ENCODE results near the gene MTUS2.

MTUS2 gene

DNA sequence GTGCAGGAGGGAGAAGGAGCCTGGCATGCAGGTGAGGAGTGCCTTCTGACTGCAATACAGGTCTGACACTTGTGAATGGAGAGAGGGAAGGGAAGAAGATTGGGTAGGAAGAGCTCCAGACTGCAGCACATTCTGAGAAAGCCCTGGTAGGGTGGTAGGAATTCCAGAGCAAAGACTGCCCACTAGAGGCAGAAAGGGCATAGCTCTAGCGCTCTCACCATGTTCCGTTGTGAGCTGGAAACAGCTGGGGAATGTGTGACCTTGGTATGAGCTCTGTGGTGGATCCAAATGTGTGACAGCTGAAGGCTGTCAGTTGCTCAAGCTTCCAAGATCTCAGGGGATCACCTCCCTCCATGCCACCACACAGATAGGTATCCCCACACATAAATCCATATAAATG lies 2.9 kb upstream of the MTUS2 start:
- H3K27ac ChIP-seq: no peak overlapping the region
- no peak for TF ChIP-seq ZFX (IDR thresholded peaks at IDR 0.05; ENCODE audit: borderline replicate concordance)
- TF ChIP-seq, protein P1, sequence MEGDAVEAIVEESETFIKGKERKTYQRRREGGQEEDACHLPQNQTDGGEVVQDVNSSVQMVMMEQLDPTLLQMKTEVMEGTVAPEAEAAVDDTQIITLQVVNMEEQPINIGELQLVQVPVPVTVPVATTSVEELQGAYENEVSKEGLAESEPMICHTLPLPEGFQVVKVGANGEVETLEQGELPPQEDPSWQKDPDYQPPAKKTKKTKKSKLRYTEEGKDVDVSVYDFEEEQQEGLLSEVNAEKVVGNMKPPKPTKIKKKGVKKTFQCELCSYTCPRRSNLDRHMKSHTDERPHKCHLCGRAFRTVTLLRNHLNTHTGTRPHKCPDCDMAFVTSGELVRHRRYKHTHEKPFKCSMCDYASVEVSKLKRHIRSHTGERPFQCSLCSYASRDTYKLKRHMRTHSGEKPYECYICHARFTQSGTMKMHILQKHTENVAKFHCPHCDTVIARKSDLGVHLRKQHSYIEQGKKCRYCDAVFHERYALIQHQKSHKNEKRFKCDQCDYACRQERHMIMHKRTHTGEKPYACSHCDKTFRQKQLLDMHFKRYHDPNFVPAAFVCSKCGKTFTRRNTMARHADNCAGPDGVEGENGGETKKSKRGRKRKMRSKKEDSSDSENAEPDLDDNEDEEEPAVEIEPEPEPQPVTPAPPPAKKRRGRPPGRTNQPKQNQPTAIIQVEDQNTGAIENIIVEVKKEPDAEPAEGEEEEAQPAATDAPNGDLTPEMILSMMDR (IDR thresholded peaks at IDR 0.05): peak; percentile 54

DNA sequence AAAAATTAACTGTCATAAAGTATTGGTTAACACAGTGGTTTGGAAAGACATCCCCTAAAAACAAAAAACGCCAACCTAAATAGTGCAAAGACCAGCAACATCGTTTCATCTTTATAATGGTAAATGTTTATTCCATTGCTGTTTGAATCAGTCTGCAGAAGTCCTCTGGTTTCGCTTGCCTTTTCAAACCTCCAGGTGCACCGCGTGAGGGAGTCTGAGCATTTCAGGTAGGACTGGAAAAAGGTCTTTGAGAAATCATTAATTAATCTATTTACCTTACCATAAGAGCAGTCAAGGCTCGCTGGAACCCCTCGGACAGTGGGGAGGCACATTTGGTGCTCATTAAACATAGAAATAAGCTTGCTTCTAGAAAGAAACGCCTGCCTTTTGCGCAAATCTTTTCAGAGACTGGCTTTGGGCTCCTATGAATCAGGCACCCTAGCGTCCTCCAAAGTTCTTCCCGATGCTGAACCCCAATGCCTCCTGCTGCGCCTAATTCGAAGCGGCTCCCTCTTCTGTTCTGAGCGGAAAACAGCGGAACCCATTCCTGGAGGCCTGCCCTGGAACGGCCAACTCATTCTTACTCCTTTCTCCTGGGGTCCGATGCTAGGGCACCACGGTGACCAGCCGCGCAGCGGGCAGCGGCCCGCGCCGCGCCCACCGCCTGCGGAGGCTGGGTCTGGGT lies 951 bp upstream of the MTUS2 start:
- no peak for TF ChIP-seq ZFX (IDR thresholded peaks at IDR 0.05; ENCODE audit: borderline replicate concordance)
- TF ChIP-seq, protein P1 (IDR thresholded peaks at IDR 0.05): no peak
- no peak overlapping the region for H3K27ac ChIP-seq

DNA sequence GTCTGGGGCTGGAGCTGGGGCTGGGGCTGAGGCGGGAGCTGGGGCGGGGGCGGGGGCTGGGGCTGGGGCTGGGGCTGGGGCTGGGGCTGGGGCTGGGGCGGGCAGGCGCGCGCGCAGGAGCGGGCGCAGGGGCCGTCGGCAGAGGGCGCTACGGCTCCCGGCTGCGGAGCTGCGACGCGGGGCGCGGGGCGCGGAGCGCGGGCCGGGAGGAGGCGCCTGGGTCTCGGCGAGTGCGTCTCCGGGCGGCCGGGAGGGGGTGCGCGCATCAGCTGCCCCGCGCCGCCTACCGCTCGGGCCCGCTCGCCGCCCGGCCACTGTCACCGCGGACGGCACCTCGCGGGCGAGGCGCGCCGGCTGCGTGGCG lies 422 bp upstream of the MTUS2 start:
- H3K27ac ChIP-seq: no peak overlapping the region
- TF ChIP-seq, protein P1 (IDR thresholded peaks at IDR 0.05): peak; percentile 75
- TF ChIP-seq ZFX (IDR thresholded peaks at IDR 0.05; ENCODE audit: borderline replicate concordance): no peak

DNA sequence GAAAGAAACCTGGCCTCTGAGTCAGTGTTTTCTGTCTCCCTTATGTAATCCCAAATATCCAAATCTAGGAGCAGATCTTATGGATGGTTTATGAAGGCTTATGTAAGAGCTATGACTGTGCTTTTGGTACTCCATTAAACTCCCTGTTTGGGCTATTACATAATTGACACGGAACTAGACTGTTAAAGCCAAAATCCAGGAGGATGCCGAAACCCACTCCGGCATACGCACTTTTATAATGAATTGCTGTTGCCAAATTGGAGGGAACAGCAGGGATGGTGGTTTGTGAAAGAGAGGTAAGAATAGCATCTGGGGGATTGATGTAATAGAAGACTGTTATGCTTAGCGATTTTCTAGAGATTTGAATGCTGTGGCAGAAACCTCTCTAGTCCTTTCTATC lies 2.0 kb downstream of the MTUS2 start:
- no peak for TF ChIP-seq ZFX (IDR thresholded peaks at IDR 0.05; ENCODE audit: borderline replicate concordance)
- TF ChIP-seq, protein P1 (IDR thresholded peaks at IDR 0.05): no peak
- no peak overlapping the region for H3K27ac ChIP-seq

DNA sequence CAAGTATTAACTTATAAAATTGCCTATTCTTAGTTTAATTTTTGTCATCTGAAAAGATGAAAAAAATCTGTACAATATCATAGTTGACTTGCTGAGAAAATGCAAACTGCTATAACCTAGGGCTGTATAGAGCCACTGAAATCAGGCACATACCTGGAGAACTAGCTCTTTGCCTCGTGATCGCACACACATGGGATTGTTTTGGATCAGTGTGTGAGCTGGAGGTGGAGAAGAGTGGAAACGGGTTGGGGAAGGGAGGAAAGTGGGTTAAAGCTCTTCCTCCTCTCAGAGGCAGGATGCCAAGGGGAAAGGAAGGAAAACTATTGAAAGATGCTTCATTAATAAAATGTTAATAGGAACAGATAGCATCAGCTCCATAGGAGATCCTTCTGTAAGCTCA lies 2.7 kb downstream of the MTUS2 start:
- no peak overlapping the region for H3K27ac ChIP-seq
- TF ChIP-seq, protein P1 (IDR thresholded peaks at IDR 0.05): no peak
- TF ChIP-seq ZFX (IDR thresholded peaks at IDR 0.05; ENCODE audit: borderline replicate concordance): no peak

DNA sequence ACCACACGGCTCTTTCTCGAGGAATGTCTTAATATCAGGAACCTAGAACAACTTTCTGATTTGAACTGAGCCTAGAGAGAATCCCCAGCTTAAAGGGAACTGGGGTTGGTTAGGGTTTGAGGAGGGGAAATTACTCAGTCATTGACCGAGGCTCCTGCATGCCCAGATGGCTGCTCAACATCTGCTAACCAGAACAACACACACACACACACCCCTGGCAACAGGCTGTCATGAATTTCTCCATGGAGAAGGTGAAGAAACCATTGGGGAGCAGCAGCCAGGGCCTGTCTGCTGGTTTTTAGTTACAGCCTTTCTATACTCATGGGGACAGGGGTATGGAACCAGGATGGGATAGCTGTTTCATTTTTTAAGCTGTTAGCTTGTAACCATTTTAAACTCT lies 5.2 kb downstream of the MTUS2 start:
- no peak for TF ChIP-seq ZFX (IDR thresholded peaks at IDR 0.05; ENCODE audit: borderline replicate concordance)
- TF ChIP-seq, protein P1 (IDR thresholded peaks at IDR 0.05): no peak
- no peak overlapping the region for H3K27ac ChIP-seq

DNA sequence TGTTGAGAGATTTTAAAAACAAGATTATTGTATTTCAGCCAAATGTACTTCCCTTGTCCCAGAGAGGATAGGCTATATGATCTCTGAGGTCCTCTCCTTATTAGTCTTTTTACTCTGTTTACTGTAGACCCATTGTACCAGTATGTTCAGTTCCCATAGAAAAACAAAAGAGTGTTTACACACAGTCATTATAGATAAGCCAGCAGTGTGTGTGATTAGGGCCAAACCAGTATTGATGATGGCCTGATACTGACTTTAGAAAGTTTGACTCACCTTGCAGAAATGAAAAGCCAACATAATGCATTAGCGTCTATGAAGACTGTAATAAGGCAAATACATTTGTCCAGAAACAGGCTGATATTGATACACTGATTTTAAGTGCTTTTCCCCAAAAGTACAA lies 6.2 kb downstream of the MTUS2 start:
- no peak for TF ChIP-seq ZFX (IDR thresholded peaks at IDR 0.05; ENCODE audit: borderline replicate concordance)
- TF ChIP-seq, protein P1 (IDR thresholded peaks at IDR 0.05): no peak
- H3K27ac ChIP-seq: no peak overlapping the region

Measured in 22Rv1 (cell line).